ENCODE data around the gene ADAP1.

The ADAP1 gene

GRCh38 chr7:985915-986741, 31.6 kb upstream of the ADAP1 start:
- no peak for DNase-seq (ENCODE audit: low read depth)
- no peak for TF ChIP-seq CTCF (IDR thresholded peaks at IDR 0.05; ENCODE audit: control insufficient read depth, extremely low read depth, insufficient read depth)

GRCh38 chr7:985127-985416, 30.6 kb upstream of the ADAP1 start:
- DNase-seq (ENCODE audit: low read depth), result no peak
- TF ChIP-seq CTCF (IDR thresholded peaks at IDR 0.05; ENCODE audit: control insufficient read depth, extremely low read depth, insufficient read depth), result no peak
- no peak overlapping the region for H3K4me3 ChIP-seq (ENCODE audit: low read depth, low read length)

More at GRCh38 chr7:985915-986741, 31.6 kb upstream of the ADAP1 start:
- H3K4me3 ChIP-seq (ENCODE audit: low read depth, low read length), result no peak overlapping the region

- no peak for DNase-seq (ENCODE audit: low read depth)
- no peak overlapping the region for H3K4me3 ChIP-seq (ENCODE audit: low read depth, low read length)
- TF ChIP-seq CTCF (IDR thresholded peaks at IDR 0.05; ENCODE audit: control insufficient read depth, extremely low read depth, insufficient read depth), result no peak
These were observed 30.1 kb upstream of the ADAP1 start for GRCh38 chr7:984361-985126.

- no peak for TF ChIP-seq CTCF (IDR thresholded peaks at IDR 0.05; ENCODE audit: control insufficient read depth, extremely low read depth, insufficient read depth)
- no peak overlapping the region for H3K4me3 ChIP-seq (ENCODE audit: low read depth, low read length)
- DNase-seq (ENCODE audit: low read depth), result no peak
These were observed 29.2 kb upstream of the ADAP1 start for GRCh38 chr7:983616-984071.

GRCh38 chr7:983004-983615, 28.6 kb upstream of the ADAP1 start, which contains the start of gene CYP2W1:
Gene CYP2W1 (plus strand): TSS chr7:983181. CDS start chr7:983212, 31 bp downstream.
- no peak for TF ChIP-seq CTCF (IDR thresholded peaks at IDR 0.05; ENCODE audit: control insufficient read depth, extremely low read depth, insufficient read depth)
- no peak within 1 kb of the TSS for H3K4me3 ChIP-seq (ENCODE audit: low read depth, low read length)
- no peak for DNase-seq (ENCODE audit: low read depth)

GRCh38 chr7:982511-983003, 28.1 kb upstream of the ADAP1 start:
- DNase-seq (ENCODE audit: low read depth), result no peak
- no peak for TF ChIP-seq CTCF (IDR thresholded peaks at IDR 0.05; ENCODE audit: control insufficient read depth, extremely low read depth, insufficient read depth)
- H3K4me3 ChIP-seq (ENCODE audit: low read depth, low read length), result no peak overlapping the region
